ENCODE data around the gene IGFL4. TPM values are rescaled to one million over a fixed set of nuclear protein-coding genes. Genes with fewer than 3 reads are reported as not detected.

The IGFL4 gene
- total and polyA plus RNA-seq, 2 of the 8 experiments (the other 6 are each of a cell fraction or from before 2014, with no cell fraction given), result 0.05 to 0.11 TPM

- no peak overlapping the region for H2BK120ac ChIP-seq (replicated peaks; ENCODE audit: low read depth, low read length)
- WGBS, 2 experiments (ENCODE audit: extremely low coverage in 1 of 2, insufficient coverage in 1 of 2, insufficient read length in 1 of 2, insufficient replicate concordance in 2 of 2, low coverage in 1 of 2, low lambda C conversion rate in 2 of 2, missing lambda C conversion rate in 1 of 2), result 9% methylated on average over 22 of the region's 48 CpGs; no CpG with 5 or more reads in 1 of the 2 experiments
- H3K23me2 ChIP-seq (ENCODE audit: low read depth, low read length), result peaks cover 19% of the 10 kb centered on the region; the same call in 1 of the 2 replicates
- DNase-seq (ENCODE audit: low read depth in 1 of 2, low spot score in 2 of 2) (peak in 1 of 2 experiments; percentile 86), FAIRE-seq (no peak)
- peaks cover 2 to 11% of the 10 kb centered on the region in 2 experiments for H4K20me1 ChIP-seq (replicated peaks in 1 of 2; ENCODE audit: control insufficient read depth in 1 of 2, insufficient read depth in 2 of 2, low read length in 2 of 2)
- ChIA-PET POLR2A (ENCODE audit: partially characterized antibody) (interaction anchor here (0.8 to 1.5 kb wide), 2 partner anchors 9 to 11 kb away, joined by 3 to 4 read pairs; no protein-coding TSS in a partner anchor), CTCF (ENCODE audit: partially characterized antibody) (interaction anchor here (0.6 to 4.3 kb wide), 15 partner anchors 11 to 356 kb away, joined by 3 to 44 read pairs (median 5); no protein-coding TSS in a partner anchor)
- no peak overlapping the region for H3K23ac ChIP-seq (ENCODE audit: insufficient read length)
- peak overlapping the region; percentile 83; the same call in 1 of the 2 replicates for H3K18ac ChIP-seq (ENCODE audit: extremely low read depth, low read length)
- H3K4ac ChIP-seq (replicated peaks; ENCODE audit: insufficient read length, low read depth, low read length), result no peak overlapping the region
- H3K9me3 ChIP-seq (ENCODE audit: insufficient read depth in 2 of 2, low read depth in 1 of 2, low read length in 1 of 2), result no peaks in the 10 kb centered on the region
- no peaks in the 10 kb centered on the region for H3K79me1 ChIP-seq (ENCODE audit: low read depth, low read length)
- H4K5ac ChIP-seq (ENCODE audit: insufficient read length, low read depth, low read length), result no peak overlapping the region
- H2BK15ac ChIP-seq (ENCODE audit: low read length), result 0 out of 2 replicates have a peak overlapping the region, but pooled peaks have one; percentile 81
- peak overlapping the region; percentile 30 to 55 (median 45); a peak in 7 of 8 replicates for H3K4me3 ChIP-seq (ENCODE audit: extremely low read depth in 1 of 4, insufficient read depth in 2 of 4, low read depth in 3 of 4, low read length in 4 of 4)
- no peak overlapping the region for H4K8ac ChIP-seq (ENCODE audit: extremely low read depth, insufficient read depth, low read length)
- peak overlapping the region; percentile 85 to 99 for H3K4me2 ChIP-seq (ENCODE audit: insufficient read depth in 1 of 2, low read depth in 2 of 2, low read length in 2 of 2)
- peaks cover 5 to 21% (median 19%) of the 10 kb centered on the region in 4 experiments for H3K27me3 ChIP-seq (replicated peaks in 1 of 4; ENCODE audit: control insufficient read depth in 3 of 4, extremely low read depth in 1 of 4, insufficient read depth in 3 of 4, low read length in 3 of 4)
- no peak overlapping the region for H3K27ac ChIP-seq (ENCODE audit: low read depth, low read length)
- no peak overlapping the region; the same call in 1 of the 2 replicates for H2BK12ac ChIP-seq (ENCODE audit: low read depth, low read length)
- H2AFZ ChIP-seq (ENCODE audit: low read length), result no peak overlapping the region
- H3K79me2 ChIP-seq (ENCODE audit: control insufficient read depth in 1 of 2, insufficient read depth in 2 of 2, low read length in 2 of 2), result no peaks in the 10 kb centered on the region
- no peak overlapping the region for H2AK5ac ChIP-seq (ENCODE audit: low read depth, low read length)
- no peak overlapping the region for H2BK5ac ChIP-seq (ENCODE audit: low read depth, low read length)
- H4K91ac ChIP-seq (replicated peaks; ENCODE audit: insufficient read length, low read length), result no peak overlapping the region
- no peaks in the 10 kb centered on the region; a peak in 2 of 8 replicates for H3K36me3 ChIP-seq (ENCODE audit: control insufficient read depth in 2 of 4, insufficient read depth in 4 of 4, low read length in 3 of 4)
- no peak overlapping the region for H2BK20ac ChIP-seq (ENCODE audit: low read length)
- H3K9ac ChIP-seq (replicated peaks in 1 of 4; ENCODE audit: extremely low read depth in 1 of 4, low read depth in 3 of 4, low read length in 3 of 4), result no peak overlapping the region; a peak in 2 of 7 replicates
- H3K56ac ChIP-seq (replicated peaks; ENCODE audit: insufficient read length, low read depth, low read length), result no peak overlapping the region
- H3K14ac ChIP-seq (ENCODE audit: insufficient read length), result no peak overlapping the region
- H3K4me1 ChIP-seq (replicated peaks in 1 of 4; ENCODE audit: control insufficient read depth in 3 of 4, insufficient read depth in 4 of 4, low read length in 3 of 4), result peaks cover 0 to 10% (median 9%) of the 10 kb centered on the region in 4 experiments; a peak in 6 of 7 replicates
- peak; percentile 77 to 92 (median 80) for TF ChIP-seq CTCF (IDR thresholded peaks at IDR 0.05; ENCODE audit: control extremely low read depth in 1 of 3, insufficient read depth in 1 of 3, low read depth in 1 of 3, low read length in 3 of 3)
- peak; percentile 45; the same call in 1 of the 2 replicates for TF ChIP-seq CREB1 (IDR thresholded peaks at IDR 0.05)
- TF ChIP-seq E2F6 (IDR thresholded peaks at IDR 0.05), result no peak
- TF ChIP-seq NRF1 (IDR thresholded peaks at IDR 0.05; ENCODE audit: low read depth, low read length), result no peak
- peak; percentile 32 to 46; a peak in 3 of 4 replicates for TF ChIP-seq RAD21 (IDR thresholded peaks at IDR 0.05 in 1 of 2, conservative IDR thresholded peaks at IDR 0.05 in 1 of 2; ENCODE audit: low read depth in 2 of 2, low read length in 2 of 2)
- TF ChIP-seq RNF2 (IDR thresholded peaks at IDR 0.05; ENCODE audit: borderline replicate concordance, low read depth, low read length, missing control alignments, poor library complexity, severe bottlenecking), result no peak
- TF ChIP-seq BRCA1 (IDR thresholded peaks at IDR 0.05; ENCODE audit: low read depth, low read length), result no peak
Measured at GRCh38 chr19:46016426-46017094, 24.2 kb downstream of the IGFL4 start.
